Middle frontal gyrus (tissue), 1 donor: Measurements from ENCODE around the gene EXPH5.
"Not testable (repeated sequence)": the region's sequence is repeated elsewhere in the genome, so short reads cannot be mapped to it uniquely, and the experiment has no call there.

Source experiments
- DNase-seq: peaks from one replicate; pipeline ENCODE4 v3.0.0-alpha.2; 2015; ENCODE audit warnings: low spot score; ENCODE audit errors: extremely low spot score

Gene EXPH5

DNA sequence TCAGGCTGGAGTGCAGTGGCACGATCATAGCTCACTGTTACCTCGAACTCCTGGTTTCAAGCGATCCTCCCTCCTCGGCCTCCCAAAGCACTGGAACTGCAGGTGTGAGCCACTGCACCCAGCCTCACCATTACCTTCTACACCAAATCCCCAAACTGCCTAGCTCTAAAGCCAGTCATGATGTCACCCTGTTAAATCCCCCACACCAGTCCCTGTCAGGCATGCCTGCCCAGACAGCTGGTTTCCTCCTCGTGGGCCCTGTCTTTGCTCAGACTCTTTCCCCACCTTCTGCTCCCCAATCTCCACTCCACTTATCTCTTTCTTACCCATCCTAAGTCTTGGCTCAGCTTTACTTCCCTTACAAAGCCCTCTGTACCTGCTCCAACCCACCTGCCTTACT lies 12.5 kb upstream of the EXPH5 start:
- no peak for DNase-seq

DNA sequence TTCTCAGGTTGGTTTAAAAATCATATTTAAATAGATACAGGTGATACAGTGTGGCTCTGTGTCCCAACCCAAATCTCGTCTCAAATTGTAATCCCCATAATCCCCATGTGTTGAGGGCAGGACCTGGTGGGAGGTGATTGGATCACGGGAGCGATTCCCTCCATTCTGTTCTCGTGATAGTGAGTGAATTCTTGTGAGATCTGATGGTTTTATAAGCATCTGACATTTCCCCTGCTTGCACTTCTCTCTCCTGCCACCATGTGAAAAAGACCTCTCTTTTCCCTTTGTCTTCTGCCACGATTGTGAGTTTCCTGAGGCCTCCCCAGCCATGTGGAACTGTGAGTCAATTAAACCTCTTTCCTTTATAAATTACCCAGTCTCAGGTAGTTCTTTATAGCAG lies 9.2 kb upstream of the EXPH5 start:
- not testable (repeated sequence) for DNase-seq

DNA sequence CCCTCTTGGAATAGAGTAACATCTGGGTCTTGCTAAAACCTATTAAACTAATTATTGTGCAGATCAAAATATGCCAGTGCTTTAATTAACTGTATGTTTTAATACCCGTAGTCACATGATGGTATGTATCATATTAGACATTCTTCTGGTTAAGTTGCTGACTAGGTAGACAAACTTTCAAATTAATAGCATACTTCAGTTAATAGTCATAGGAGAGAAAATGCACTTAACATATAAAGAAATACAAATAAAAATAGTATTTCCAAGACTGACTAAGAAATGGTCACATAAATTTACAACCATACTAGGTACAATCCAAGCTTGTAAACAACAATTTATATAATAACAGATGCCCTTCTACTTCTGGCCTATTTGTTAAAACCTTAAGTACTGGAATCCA lies 7.6 kb upstream of the EXPH5 start:
- no peak for DNase-seq

DNA sequence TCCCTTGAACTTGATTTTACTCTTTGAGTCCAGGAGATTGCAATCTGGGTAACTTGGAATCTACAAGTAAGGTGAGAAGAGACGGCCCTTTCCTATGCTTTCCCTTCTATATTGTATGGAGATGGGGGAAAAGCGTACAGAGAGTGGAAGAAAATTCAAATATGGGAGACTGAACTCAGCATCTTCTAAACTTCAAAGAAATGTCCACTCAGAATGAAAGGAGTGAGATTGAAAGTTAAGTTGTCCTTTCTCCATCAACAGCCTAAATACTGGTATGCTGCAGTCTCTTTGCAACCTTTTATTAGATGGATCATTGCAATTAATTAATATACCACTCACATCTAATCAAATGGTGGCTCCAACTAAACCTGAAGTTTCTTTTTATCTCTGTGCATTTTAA lies 6.4 kb upstream of the EXPH5 start:
- no peak for DNase-seq

DNA sequence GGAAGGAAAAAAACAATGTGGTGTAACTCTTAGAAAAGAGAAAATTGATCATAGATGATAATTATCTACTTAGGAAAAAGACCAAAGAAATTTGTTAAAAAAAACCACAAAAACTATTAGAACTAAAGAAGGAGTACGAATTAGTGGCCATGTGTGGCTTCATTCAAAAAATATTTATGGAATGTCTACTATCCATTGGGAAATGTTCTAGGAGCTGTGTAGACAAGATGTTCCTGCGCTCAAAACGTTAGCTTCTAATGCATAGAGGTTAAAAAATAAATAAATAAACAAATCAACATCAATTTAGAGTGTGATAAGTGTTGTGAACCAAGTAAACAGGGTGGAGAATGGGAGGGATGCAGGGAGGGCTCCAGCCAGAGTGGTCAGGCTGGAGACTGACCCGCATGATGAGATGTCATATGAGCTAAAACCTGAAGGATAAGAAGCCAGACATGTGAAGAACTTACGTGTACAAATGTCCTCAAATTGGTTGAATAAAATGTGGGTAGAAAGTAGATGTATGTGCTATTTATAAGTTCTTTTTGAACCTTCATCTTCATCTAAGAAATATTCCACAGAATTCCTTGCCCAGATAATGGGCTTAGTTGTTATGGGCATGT lies 4.3 kb upstream of the EXPH5 start:
- no peak for DNase-seq

DNA sequence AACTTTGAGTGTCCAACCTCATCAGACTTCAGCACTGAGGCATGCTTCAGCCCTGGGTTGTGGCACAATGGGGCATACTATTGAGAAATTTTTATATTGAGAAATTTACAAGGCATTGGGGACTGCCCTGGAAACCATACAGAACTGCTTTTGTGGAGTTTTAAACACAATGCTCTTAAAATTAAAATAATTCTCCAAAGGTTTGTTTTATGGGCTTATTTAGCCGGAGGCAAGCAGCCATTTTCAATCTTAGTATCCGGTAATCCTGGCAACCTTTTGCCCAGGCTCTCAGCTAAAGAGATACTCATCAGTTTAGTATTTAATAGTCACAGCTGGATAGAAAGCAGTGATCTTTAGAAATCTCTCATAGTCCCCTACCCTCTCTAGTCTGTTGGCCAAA lies 3.1 kb upstream of the EXPH5 start:
- no peak for DNase-seq

DNA sequence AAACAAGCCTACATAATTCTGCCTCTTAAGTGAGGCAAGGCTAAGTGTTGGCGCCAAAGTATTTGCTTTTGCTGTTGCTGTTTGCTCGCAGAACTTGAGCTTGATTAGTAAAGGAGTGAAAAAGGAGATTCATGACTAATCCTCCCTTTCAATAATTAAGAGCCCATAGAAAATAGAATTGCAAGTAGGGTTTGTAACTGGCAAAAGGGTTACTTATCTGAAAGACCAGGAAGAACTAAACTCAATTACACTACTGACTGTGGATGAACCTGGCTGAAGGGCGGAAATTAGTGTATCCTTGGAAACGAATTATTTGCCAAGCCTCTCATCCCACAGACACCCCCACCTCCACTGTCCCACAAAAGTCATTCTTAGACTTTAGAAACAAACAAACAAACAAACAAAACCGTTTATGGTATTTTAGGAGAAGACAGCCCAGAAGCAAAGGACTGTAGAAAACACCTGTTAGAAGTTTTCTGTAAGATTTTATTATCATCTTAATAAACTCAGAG lies 411 bp upstream of the EXPH5 start:
- DNase-seq = no peak

DNA sequence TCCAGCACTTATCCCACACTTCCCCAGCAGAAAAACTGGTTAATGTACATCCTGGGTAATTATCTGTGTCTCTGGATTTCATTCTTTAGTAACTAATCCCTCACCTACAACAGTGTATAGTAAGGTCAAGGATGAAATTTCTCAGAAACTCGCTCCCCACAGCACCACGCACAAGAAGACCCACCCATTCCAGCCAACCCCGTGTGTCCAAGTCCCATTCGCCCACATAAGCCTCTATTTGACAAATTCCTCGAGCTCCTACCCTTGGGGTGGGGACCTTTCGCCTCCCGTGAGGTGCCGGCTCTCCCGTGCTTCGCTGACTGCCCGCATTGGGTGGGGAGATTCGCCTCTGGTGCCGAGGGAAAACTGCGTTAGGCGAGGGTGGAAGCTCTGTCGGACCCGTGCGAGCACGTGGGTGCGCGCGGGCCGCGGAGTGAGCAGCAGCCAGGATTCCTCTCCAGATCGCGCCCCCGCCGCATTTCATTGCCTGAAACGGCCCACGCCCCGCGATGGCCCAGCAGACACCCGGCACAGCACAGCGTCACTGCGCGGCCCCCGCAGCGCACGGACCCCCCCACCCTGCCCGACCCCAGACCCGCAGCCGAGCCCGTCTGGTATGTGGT lies 866 bp downstream of the EXPH5 start:
- no peak for DNase-seq

DNA sequence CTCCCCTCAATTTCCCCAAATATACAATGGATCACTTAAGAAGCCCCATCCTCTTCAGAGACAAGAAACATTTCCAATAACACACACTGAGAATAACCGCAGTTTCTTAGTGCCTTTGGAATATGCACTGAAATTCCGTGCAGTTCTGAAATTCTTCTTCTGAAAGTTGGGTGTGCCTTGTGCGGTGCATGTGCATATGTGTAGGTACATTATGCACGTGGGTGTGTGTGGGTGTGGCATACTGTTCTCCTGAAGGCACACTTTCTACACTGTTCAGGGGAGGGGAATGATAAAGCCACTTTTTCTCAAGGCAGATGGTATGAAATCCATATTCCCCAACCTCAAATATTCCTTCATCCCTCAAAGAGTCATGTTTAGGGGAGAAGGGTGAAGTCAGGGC lies 1.7 kb downstream of the EXPH5 start:
- DNase-seq = no peak

DNA sequence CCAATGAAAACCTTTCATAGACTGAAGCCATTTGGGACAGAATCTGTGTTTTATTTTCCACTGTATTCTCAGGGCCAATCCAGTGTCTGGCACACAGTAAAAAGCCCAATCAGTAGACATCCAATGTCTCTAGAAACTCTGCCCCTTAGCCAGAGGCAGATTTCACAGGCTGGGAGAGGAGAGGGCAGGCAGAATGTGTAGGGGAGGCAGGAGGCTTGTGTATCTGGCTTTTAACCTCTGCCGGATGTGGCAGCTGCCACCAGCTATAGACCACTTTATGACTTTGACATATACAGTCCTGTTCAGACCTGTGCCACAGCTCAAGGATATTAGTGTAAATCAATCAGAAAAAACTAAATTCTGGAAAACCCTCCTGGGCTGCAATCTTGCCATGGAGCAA lies 4.4 kb downstream of the EXPH5 start:
- DNase-seq = no peak

DNA sequence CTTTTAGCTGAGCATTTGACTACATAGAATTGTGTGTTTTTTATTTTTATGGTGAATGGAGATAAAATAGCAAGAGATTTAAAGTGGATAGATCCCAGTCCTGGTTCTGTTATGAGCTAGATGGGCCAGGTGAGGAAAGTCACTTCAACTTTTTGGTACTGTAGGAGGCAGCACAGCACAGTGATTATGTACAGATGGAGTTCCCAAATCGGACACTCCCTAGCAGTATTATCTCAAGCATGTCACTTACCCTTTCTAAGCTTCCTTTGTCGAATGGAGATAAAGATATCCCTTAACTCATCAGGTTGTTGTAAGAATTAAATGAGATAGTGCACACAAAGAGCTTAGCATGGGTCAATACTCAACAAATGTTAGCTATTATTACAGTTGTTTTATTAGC lies 5.3 kb downstream of the EXPH5 start:
- DNase-seq = no peak

DNA sequence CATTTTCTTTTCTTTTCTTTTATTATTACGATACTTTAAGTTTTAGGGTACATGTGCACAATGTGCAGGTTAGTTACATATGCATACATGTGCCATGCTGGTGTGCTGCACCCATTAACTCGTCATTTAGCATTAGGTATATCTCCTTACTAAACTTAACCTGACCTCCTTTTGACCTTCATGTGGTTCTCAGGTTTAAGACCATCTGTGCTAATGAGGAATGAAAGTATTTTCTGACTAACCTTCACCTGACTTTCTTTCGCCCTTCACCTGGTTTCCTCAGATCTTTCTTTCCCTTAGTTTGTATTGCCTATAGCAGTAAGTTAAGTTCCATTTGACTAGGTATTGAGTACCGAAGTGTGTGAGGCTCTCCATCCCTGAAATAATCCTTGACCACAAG lies 6.5 kb downstream of the EXPH5 start:
- DNase-seq = no peak

DNA sequence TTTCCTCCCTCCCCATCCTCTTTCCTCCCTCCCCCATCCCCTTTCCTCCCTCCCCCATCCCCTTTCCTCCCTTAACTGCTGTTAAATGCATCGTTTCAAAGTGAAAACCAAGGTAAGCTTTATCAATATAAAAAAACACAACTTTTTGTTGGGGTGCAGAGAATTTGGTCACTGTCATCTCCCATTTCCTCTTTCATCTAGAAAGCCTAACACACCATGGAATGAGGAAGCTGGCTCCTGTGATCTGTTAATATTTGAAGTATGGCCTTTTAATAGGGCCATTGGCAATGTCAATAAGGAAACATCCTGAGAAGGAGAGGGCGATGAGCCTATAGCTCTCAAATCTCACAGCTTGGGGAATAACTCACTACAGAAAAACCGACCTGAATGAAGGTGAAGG lies 7.0 kb downstream of the EXPH5 start:
- DNase-seq = no peak

DNA sequence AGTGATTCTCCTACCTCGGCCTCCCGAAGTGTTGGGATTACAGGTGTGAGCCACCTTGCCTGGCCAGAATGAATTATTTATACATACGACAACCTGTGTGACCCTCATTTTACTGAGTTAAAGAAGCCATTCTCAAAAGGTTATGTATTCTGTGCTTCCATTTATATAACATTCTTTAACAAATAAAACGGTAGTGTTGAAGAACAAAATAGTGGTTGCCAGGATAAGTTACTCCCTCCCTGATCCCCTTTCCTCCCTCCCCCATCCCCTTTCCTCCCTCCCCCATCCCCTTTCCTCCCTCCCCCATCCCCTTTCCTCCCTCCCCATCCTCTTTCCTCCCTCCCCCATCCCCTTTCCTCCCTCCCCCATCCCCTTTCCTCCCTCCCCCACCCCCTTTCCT lies 7.4 kb downstream of the EXPH5 start:
- DNase-seq = not testable (repeated sequence)

DNA sequence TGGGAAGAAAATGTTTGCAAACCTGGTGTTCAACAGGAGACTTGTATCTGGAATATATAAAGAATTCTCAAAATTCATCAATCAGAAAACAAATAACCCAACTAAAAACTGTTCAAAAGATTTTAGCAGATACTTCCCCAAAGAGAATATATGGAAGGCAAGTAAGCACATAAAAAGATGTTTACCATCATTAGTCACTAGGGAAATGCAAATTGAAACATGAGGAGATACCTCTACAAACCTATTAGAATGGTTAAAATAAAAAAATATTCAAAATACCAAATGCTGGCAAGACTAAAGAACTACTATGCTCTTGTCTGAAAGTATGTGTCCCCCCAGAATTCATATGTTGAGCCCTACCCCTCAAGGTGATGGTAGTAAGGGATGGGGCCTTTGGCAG lies 8.6 kb downstream of the EXPH5 start:
- DNase-seq = no peak

DNA sequence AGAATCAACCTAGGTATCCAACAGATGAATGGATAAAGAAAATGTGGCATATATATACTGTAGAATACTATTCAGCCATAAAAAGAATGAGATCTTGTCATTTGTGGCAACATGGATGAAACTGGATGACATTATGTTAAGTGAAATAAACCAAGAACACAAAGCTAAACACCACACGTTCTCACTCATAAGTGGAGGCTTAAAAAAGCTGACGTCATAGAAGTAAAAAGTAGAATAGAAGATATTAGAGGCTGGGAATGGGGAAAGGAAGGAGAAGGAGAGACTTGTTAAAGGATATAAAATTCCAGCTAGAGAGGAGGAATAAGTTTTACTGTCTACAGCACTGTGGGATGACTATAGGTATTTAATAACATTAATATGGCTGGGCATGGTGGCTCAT lies 12.9 kb downstream of the EXPH5 start:
- no peak for DNase-seq

DNA sequence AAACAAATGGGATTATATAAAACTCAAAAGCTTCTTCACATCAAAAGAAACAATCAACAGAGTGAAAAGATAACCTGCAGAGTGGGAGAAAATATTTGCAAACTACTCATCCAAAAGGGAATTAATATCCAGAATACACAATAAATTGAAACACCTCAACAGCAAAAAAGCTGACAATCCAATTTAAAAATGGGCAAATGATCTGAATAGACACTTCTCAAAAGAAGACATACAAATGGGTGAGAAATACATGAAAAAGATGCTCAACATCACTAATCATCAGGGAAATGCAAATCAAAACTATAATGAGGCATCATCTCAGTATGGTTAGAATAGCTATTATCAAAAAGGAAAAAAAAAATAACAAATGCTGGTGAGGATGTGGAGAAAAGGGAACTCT lies 13.5 kb downstream of the EXPH5 start:
- no peak for DNase-seq

DNA sequence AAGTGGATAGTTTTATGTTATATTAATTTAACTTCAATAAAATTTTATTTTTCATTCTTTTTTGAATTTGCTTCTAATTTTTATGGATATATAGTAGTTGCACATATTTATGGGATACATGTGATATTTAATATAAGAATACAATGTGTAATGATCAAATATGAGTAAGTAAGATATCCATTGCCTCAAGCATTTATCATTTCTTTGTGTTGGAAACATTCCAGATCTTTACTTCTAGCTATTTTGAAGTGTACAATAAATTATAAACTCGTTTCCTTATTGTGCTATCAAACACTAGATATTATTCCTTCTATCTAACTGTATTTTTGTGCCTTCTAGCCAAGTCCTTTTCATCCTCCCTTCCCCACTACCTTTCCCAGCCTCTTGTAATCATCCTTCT lies 17.0 kb downstream of the EXPH5 start:
- no peak for DNase-seq

DNA sequence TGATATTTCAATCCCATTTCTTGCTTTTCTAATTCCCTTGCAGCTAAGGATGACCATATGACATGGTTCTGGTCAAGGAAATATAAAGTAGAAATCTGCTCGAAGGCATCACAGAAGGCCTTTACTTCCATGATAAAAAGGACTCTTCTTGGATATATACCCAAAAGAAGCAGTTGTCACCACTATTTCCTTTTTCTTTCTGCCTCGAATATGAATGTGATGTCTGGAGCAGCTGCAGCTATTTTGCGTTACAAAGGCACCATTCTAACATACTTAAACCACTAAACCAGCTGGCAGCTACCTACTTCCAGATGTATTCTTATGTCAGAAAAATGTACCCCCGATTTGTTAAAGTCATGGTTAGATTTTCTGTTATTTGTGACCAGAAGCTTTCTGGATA lies 18.9 kb downstream of the EXPH5 start:
- no peak for DNase-seq

DNA sequence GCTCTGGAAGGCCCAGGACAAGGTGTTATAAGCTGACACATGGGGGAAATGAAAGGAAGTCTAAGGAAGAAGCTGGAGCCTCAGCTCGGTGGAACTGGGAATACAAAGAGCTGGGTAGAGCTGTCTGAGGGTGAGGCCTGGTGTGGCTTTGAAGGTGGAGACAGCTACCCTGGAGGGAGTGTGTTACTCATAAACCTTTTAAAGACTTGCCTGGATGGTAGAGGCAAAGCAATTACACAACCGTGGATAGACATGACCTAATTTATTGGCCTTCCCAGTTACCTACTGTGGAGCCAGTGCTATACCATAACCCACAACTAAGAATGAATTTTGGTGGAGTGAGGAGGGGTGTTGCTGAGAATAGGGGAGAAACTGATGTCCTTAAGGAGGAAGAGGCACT lies 22.6 kb downstream of the EXPH5 start:
- no peak for DNase-seq

DNA sequence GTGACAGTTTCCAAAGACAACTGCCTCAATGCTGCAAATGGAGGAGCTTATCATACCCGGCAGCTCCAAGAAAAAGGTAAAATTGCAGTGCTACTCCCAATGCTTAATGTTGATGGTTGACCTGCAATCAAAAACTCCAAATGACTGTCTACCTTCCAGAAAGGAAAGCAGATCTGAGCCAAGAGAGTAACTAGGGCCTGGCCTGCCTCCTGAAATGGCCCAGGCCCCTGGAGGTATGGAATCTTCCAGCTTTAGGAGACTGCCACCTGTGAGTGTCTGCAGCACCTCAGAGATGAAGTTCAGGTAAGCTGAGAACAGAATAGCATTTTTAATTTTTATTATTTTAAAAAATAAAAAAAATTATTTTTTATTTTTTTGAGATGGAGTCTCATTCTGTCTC lies 23.7 kb downstream of the EXPH5 start:
- no peak for DNase-seq

DNA sequence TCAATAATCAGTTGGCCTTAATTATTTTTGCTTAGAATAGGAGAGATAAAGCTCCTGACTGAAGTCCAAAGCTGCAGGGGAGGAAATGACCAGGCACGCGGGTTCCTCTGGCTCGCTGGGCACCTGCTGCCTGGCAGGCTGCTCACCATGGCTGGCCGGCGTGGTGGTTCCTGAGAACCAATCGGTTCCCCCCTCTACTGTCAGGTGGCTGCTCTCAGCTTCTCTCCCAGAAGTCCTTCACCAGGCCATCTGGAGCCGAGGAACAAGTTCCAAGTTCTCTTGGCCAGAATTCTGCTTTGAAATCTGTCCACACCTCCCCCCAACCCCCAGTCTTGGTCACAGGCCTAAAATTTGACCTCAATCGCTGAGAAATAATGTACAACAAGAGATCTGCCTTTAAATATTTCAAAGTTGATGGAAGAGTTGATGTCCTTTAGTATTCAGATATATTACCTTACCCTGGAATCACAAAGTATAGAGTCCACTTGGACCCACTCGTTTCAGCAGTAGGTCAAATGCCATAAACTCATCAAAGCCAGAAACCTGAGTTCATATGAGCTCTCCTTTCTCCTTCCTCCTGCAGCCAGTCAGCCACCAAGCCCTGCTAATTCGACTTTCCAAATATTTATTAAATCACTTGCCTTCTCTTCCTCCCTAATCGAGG lies 25.2 kb downstream of the EXPH5 start:
- DNase-seq = no peak

DNA sequence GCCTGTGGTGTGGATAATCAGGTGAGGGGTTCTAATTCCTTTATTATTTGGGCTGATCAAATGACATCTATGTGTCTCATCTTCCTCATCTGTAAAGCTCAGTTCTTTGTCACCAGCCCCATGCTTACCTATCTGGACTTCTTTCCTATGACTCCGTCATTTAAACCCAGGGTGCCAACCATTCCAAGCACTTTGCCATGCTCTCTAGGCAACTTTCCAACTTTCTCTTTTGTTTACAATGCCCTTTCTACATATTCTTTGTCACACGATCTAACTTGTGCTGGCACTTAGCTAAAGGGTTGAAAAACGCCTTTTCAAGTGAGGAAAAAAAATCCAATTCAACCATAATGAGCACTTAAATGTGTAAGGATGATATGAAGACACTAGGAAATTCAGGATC lies 27.9 kb downstream of the EXPH5 start:
- DNase-seq = no peak
